Mucosa of descending colon (tissue), 3 donors: ENCODE results near the gene PTPN18. TPM values are rescaled to one million over a fixed set of nuclear protein-coding genes. Genes with fewer than 3 reads are reported as not detected.

Source experiments
- ATAC-seq: fragments of 200-7000 bp; cut with Tn5 transposase; one replicate; pipeline ENCODE4 v1.9.1; 2020; ENCODE audit warnings: mild to moderate bottlenecking, moderate library complexity
- DNase-seq, 3 donors: peaks; one replicate each; pipeline ENCODE4 v3.0.0-alpha.2; 2020
- H3K36me3 ChIP-seq: fragments of 200-600 bp; one replicate; pipeline ENCODE4 v1.8.0; 2021; ENCODE audit warnings: low read depth, mild to moderate bottlenecking
- H3K4me1 ChIP-seq: fragments of 200-600 bp; one replicate; pipeline ENCODE4 v1.8.0; 2021; ENCODE audit warnings: low read depth, mild to moderate bottlenecking
- H3K4me3 ChIP-seq: fragments of 200-600 bp; one replicate; pipeline ENCODE4 v1.8.0; 2021; ENCODE audit warnings: mild to moderate bottlenecking
- H3K9me3 ChIP-seq: fragments of 200-600 bp; one replicate; pipeline ENCODE4 v1.8.0; 2021; ENCODE audit warnings: mild to moderate bottlenecking
- CTCF ChIP-seq: fragments of 200-600 bp; IDR thresholded peaks from one replicate; pipeline ENCODE4 v1.8.0; 2022; ENCODE audit warnings: antibody characterized with exemption, mild to moderate bottlenecking
- intact Hi-C, 2 donors: fragments of 100-400 bp; cut with DNase I in 1 of 2; cut with micrococcal nuclease in 1 of 2; formaldehyde crosslinking; loops; one replicate each; pipeline versions ENCODE4 v1.11.0 to v1.11.1; 2022; cut with DNase I, micrococcal nuclease
- total RNA-seq, 3 donors: library from RNA; stranded (reverse); fragmentation: NEBNext Ultra II Directional in 2 of 3; extraction: Animal tissue kit (Norgen Biotek cat#: 25700) in 2 of 3; gene quantifications; one replicate each; pipeline versions ENCODE4 v1.2.1 to v1.2.4, GENCODE V29; 2021 to 2023
- donor health status: DM: no; HTN: no; CAD: no; lungs with moderate emphysema.
- donor health status: DM: no; HTN: no; CAD: no.
- donor health status: DM: no; HTN: yes; CAD: no.

The PTPN18 gene
- total RNA-seq, 3 donors from 2014 or later, result 115 to 197 (median 120) TPM

- no peaks in the 10 kb centered on the region for H3K9me3 ChIP-seq
- no peaks in the 10 kb centered on the region for H3K4me1 ChIP-seq
- TF ChIP-seq CTCF, result no peak
- intact Hi-C loops, result no loop called here
- DNase-seq (no peak), ATAC-seq (no peak)
- no peaks in the 10 kb centered on the region for H3K36me3 ChIP-seq
- no peak overlapping the region for H3K4me3 ChIP-seq
Observed at GRCh38 chr2:130316596-130316995, 39.3 kb upstream of the PTPN18 start.

DNA sequence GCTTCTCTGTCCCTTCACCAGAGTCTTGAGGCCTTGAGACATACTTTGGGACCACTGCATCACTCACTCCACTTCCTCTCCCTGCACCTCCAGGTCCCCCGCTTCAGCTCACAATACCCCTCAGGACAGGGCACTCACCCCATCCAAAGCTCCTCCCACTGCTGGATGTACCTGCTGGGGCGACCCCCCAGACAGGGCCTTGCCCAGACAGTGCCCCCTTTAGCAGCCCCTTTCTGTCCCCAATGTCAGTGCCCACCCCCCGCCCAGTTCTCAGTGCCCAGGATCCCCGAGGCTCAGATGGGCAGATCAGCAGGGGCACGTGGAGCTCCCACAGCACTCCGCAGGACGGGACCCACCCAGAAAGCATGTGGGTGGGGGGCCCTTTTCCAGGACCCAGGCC, 37.0 kb upstream of the PTPN18 start:
- H3K4me3 ChIP-seq, result no peak overlapping the region
- DNase-seq (no peak), ATAC-seq (no peak)
- TF ChIP-seq CTCF, result no peak
- H3K36me3 ChIP-seq, result no peaks in the 10 kb centered on the region
- H3K4me1 ChIP-seq, result no peaks in the 10 kb centered on the region
- H3K9me3 ChIP-seq, result no peaks in the 10 kb centered on the region
- intact Hi-C loops, result no loop called here

- no peak for TF ChIP-seq CTCF
- H3K9me3 ChIP-seq, result no peaks in the 10 kb centered on the region
- no peak overlapping the region for H3K4me3 ChIP-seq
- no peaks in the 10 kb centered on the region for H3K4me1 ChIP-seq
- intact Hi-C loops, result no loop called here
- no peaks in the 10 kb centered on the region for H3K36me3 ChIP-seq
- DNase-seq (no peak), ATAC-seq (no peak)
Observed at GRCh38 chr2:130319536-130319935, 36.3 kb upstream of the PTPN18 start.

DNA sequence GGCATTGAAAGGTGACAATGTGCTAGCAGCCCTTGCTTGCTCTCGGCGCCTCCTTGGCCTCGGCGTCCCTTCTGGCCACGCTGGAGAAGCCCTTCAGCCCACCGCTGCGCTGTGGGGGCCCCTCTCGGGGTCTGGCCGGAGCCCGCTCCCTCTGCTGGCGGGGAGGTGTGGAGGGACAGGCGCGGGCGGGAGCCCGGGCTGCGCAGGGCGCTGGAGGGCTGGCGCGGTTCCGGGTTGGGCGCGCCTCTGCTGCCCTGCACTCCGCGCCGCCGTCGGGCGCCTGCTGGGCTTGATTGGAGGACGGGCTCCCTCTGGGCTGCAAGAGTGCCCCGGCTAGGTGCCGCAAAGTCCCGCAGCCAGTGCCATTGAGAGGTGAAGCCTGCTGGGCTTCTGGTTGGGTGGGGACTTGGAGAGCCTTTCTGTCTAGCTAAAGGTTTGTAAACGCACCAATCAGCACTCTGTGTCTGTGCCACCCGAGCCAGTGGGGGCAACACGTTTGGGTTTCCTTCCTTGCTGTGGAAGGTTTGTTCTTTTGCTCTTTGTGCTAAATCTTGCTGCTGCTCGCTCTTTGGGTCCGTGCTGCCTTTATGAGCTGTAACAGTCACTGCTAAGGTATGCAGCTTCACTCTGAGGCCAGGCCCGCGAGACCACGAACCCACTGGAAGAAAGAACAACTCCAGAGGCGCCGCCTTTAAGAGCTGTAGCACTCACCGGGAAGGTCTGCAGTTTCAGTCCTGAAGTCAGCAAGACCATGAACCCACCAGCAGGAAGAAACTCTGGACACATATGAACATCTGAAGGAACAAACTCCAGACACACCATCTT, 27.9 kb upstream of the PTPN18 start:
- H3K4me3 ChIP-seq, result no peak overlapping the region
- no peak for TF ChIP-seq CTCF
- H3K36me3 ChIP-seq, result no peaks in the 10 kb centered on the region
- intact Hi-C loops, result no loop called here
- no peaks in the 10 kb centered on the region for H3K9me3 ChIP-seq
- DNase-seq, result no peak
- ATAC-seq, result peak; percentile 28
- H3K4me1 ChIP-seq, result no peaks in the 10 kb centered on the region

- no peak for DNase-seq
- no peak overlapping the region for H3K4me3 ChIP-seq
- no peaks in the 10 kb centered on the region for H3K36me3 ChIP-seq
- intact Hi-C loops, result no loop called here
- H3K9me3 ChIP-seq, result no peaks in the 10 kb centered on the region
- H3K4me1 ChIP-seq, result no peaks in the 10 kb centered on the region
- no peak for TF ChIP-seq CTCF
- ATAC-seq, result no peak
Observed at GRCh38 chr2:130328710-130329109, 27.1 kb upstream of the PTPN18 start.
